Measurements from ENCODE around the gene M1AP.

M1AP gene

GRCh38 chr2:74576211-74576862 is 71.8 kb downstream of the M1AP start:
- Histone ChIP-seq H2AFZ (ENCODE audit: low read length) (no peak overlapping the region), H3K27ac (ENCODE audit: low read length) (no peak overlapping the region), H3K4me1 (ENCODE audit: low read length) (peaks cover 9% of the 10 kb centered on the region), H3F3A (ENCODE audit: insufficient read depth, low read length) (peaks cover 10% of the 10 kb centered on the region), H3K4me3 (ENCODE audit: low read length) (no peak overlapping the region), H3K9me3 (replicated peaks; ENCODE audit: insufficient read depth, low read length) (no peaks in the 10 kb centered on the region), H3K27me3 (replicated peaks; ENCODE audit: insufficient read depth, low read length) (no peaks in the 10 kb centered on the region), H3K4me2 (ENCODE audit: low read depth, low read length) (no peak overlapping the region), H3K9me2 (replicated peaks; ENCODE audit: insufficient read depth, low read length) (no peaks in the 10 kb centered on the region), H3K79me2 (ENCODE audit: low read length) (no peaks in the 10 kb centered on the region), H3K36me3 (replicated peaks; ENCODE audit: insufficient read depth, low read length) (no peaks in the 10 kb centered on the region), H4K20me1 (ENCODE audit: insufficient read depth, low read length) (no peaks in the 10 kb centered on the region), H3K9ac (ENCODE audit: low read length) (no peak overlapping the region)
- no peak for DNase-seq
- TF ChIP-seq EZH2phosphoT487 (IDR thresholded peaks at IDR 0.05; ENCODE audit: low read length) (no peak), EZH2 (optimal IDR thresholded peaks at IDR 0.05; ENCODE audit: low read depth, low read length) (no peak)
- TF ChIP-seq, protein P1, sequence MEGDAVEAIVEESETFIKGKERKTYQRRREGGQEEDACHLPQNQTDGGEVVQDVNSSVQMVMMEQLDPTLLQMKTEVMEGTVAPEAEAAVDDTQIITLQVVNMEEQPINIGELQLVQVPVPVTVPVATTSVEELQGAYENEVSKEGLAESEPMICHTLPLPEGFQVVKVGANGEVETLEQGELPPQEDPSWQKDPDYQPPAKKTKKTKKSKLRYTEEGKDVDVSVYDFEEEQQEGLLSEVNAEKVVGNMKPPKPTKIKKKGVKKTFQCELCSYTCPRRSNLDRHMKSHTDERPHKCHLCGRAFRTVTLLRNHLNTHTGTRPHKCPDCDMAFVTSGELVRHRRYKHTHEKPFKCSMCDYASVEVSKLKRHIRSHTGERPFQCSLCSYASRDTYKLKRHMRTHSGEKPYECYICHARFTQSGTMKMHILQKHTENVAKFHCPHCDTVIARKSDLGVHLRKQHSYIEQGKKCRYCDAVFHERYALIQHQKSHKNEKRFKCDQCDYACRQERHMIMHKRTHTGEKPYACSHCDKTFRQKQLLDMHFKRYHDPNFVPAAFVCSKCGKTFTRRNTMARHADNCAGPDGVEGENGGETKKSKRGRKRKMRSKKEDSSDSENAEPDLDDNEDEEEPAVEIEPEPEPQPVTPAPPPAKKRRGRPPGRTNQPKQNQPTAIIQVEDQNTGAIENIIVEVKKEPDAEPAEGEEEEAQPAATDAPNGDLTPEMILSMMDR (IDR thresholded peaks at IDR 0.05; ENCODE audit: low read length): no peak

DNA sequence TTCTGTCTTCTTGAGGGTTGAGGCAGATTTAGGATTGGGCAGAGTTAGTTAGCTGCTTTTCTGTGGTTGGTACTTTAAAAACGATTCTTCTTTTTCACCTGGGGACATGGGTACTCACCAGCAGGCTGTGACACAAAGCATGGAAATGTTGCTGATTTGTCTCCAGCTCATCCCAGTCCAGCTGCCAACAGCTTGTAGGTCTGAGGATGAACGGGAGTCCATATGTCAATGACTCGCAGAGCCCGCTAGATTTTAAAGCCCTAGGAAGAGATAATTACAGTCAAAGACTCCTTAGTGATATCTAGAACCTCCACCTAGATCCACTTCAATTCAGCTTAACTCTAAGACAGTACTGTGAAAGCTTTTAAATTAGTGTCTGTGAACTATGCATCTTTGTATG is 72.8 kb downstream of the M1AP start:
- peaks cover 10% of the 10 kb centered on the region for H3F3A ChIP-seq (ENCODE audit: insufficient read depth, low read length)
- no peak overlapping the region for H3K4me3 ChIP-seq (ENCODE audit: low read length)
- no peak overlapping the region for H2AFZ ChIP-seq (ENCODE audit: low read length)
- no peak for DNase-seq
- H3K36me3 ChIP-seq (replicated peaks; ENCODE audit: insufficient read depth, low read length): no peaks in the 10 kb centered on the region
- H3K4me1 ChIP-seq (ENCODE audit: low read length): peaks cover 9% of the 10 kb centered on the region
- no peaks in the 10 kb centered on the region for H4K20me1 ChIP-seq (ENCODE audit: insufficient read depth, low read length)
- H3K9me2 ChIP-seq (replicated peaks; ENCODE audit: insufficient read depth, low read length): no peaks in the 10 kb centered on the region
- H3K79me2 ChIP-seq (ENCODE audit: low read length): no peaks in the 10 kb centered on the region
- no peak overlapping the region for H3K4me2 ChIP-seq (ENCODE audit: low read depth, low read length)
- H3K9me3 ChIP-seq (replicated peaks; ENCODE audit: insufficient read depth, low read length): no peaks in the 10 kb centered on the region
- H3K27ac ChIP-seq (ENCODE audit: low read length): no peak overlapping the region
- no peak for TF ChIP-seq EZH2 (optimal IDR thresholded peaks at IDR 0.05; ENCODE audit: low read depth, low read length)
- no peak for TF ChIP-seq EZH2phosphoT487 (IDR thresholded peaks at IDR 0.05; ENCODE audit: low read length)
- TF ChIP-seq, protein P1 (IDR thresholded peaks at IDR 0.05; ENCODE audit: low read length): no peak
- H3K9ac ChIP-seq (ENCODE audit: low read length): no peak overlapping the region
- no peaks in the 10 kb centered on the region for H3K27me3 ChIP-seq (replicated peaks; ENCODE audit: insufficient read depth, low read length)

DNA sequence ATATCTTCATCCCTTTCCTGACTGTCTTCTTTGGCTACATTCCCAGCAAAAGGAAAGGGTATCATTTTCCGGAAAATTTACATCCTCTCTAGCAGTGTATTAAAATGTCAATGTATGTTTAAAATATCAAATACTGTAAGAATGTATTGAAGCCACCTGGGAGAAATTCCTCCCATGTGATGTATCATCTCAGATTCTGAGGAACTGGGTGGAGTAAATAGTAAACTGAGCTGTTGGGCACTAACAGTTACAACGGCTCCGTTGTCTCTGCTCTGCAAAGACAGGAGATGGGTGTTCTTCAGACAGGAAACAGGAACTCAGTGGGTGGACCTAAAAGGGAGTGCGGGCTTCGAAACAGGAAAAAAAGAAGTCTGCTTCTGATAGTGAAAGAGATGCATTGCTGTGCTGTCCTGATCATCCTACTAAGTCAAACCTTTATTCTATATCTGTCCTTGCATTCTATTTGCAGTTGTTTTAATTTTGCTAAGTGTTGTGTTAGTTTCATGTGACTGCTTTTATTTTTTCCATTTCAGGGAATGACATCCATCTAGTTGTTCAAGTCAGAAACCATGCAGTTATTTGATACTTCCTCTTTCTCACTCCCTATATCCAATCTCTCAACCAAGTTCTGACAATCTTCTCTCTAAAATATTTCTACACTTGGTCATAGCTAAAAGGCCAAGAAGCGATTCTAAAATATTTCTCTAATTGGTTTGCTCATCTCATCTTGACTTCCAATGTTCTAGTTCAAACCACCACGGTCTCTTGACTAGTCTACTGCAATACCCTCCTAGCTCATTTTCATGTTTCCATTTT is 74.2 kb downstream of the M1AP start:
- DNase-seq: peak; percentile 78

More for the DNA sequence above, 74.2 kb downstream of the M1AP start:
- H3K79me2 ChIP-seq (ENCODE audit: low read length): no peaks in the 10 kb centered on the region
- H3K4me3 ChIP-seq (ENCODE audit: low read length): peak overlapping the region; percentile 31
- H3K4me1 ChIP-seq (ENCODE audit: low read length): peaks cover 9% of the 10 kb centered on the region
- H3K9ac ChIP-seq (ENCODE audit: low read length): no peak overlapping the region
- no peaks in the 10 kb centered on the region for H3K36me3 ChIP-seq (replicated peaks; ENCODE audit: insufficient read depth, low read length)
- no peaks in the 10 kb centered on the region for H3K27me3 ChIP-seq (replicated peaks; ENCODE audit: insufficient read depth, low read length)
- peaks cover 10% of the 10 kb centered on the region for H3F3A ChIP-seq (ENCODE audit: insufficient read depth, low read length)
- peak overlapping the region; percentile 34; the same call in 1 of the 2 replicates for H3K27ac ChIP-seq (ENCODE audit: low read length)
- H3K9me2 ChIP-seq (replicated peaks; ENCODE audit: insufficient read depth, low read length): no peaks in the 10 kb centered on the region
- H3K9me3 ChIP-seq (replicated peaks; ENCODE audit: insufficient read depth, low read length): no peaks in the 10 kb centered on the region
- H2AFZ ChIP-seq (ENCODE audit: low read length): peak overlapping the region; percentile 77
- peak overlapping the region; percentile 46 for H3K4me2 ChIP-seq (ENCODE audit: low read depth, low read length)
- H4K20me1 ChIP-seq (ENCODE audit: insufficient read depth, low read length): no peaks in the 10 kb centered on the region
- TF ChIP-seq, protein P1 (IDR thresholded peaks at IDR 0.05; ENCODE audit: low read length): no peak
- TF ChIP-seq EZH2 (optimal IDR thresholded peaks at IDR 0.05; ENCODE audit: low read depth, low read length) (no peak), EZH2phosphoT487 (IDR thresholded peaks at IDR 0.05; ENCODE audit: low read length) (no peak)

All from MM.1S (cell line).